ENCODE measurements around the gene MEGF11.

Gene MEGF11

DNA sequence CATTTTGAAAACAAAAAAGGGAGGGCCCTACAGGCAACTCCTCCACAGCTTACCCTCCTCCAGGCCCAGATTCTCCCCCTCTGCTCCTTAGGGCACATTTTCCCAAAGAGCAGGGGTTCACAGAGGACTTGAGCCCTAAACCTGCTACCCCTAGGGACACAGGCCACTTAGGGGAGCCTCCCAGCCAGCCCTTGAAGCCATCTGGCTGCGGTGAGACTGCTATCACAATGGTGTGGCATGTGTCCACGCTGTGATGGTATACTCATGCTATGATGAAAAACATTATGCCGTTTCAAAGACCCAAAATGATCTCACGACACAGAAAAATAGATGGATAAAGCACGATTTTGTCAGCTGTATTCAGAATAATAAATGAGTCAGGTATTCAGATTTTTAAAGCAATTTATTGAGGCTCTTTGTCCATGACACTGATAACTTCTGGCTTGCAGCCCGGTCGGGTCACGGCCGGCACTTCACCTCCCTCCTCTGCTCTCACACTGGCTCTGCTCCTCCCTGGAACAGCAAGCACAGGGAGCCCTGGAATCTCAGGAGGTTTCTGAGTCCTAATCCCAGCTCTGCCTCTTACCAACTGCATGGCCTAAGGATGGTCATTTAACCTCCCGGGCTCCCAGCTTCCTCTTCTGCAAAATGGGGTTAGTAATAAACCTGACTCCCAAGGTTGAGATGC, 115.3 kb downstream of the MEGF11 start:
- DNase-seq, result no peak

GRCh38 chr15:66136948-66137347, 116.6 kb downstream of the MEGF11 start:
- DNase-seq, result no peak

DNA sequence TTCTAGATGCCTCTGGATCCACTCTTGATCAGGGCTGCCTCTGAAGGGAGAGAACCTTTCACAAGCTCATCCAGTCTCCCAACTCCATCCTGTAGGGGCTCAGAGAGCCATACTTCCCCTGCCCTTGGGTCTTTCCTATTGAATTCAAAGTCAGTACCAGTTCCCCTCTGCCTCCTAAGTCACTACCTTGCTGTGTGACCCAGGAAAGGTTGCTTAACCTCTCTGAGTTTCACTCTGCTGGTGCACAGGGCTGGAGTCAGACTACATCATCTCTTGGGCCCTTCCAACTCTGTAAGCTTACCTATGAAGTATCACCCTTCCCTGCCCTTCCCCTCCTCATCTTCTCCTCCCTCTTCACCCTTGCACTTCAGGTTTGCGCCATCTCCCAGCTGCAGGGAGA, 117.9 kb downstream of the MEGF11 start:
- no peak for DNase-seq

DNA sequence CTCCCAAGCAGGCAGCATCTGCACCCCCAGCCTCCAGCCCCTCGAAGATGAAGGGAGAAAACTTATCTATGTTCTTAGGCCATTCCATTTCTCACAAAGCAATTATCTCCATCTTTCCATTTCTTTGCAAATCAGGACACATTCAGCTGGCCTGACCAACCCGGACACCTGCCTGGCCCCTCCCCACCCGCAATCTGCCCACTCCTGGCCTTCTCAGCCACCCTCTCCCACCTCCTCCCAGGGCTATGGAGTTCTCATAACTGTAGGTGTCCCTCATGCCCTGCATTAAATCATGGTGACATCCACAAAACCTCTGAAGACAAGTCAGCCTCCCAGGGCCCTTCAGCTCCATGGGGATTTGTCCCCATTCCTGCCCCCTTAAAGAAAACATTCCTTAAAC, 119.3 kb downstream of the MEGF11 start:
- DNase-seq, result no peak

GRCh38 chr15:66133247-66133885, 120.2 kb downstream of the MEGF11 start:
- no peak for DNase-seq

DNA sequence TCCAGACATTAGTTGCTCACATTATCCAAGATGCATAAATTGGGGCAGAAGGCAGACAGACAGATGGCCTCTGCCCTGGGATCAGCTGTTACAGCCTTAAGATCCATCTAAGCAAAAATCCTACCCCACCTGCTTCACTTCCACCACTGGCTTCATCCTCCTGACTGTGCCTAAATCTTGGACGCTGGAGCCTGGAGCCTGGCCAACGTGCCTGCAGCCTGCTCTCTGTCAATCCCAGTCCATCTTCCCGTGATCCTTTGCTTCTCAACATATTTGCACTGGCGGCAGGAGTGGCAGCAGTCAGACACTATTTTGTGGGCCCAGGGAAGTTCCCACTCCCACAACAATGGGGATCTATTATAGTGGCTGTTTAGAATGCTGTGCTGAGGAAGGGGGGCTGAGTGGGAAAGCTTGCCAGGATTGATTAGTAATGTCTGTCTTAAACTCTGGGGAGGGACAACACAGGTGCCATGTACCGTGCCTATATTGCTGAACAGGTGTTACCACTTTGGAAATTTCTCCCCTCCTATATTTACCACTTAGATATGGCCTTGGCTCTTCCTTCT, 121.2 kb downstream of the MEGF11 start:
- peak; percentile 3 for DNase-seq

GRCh38 chr15:66131831-66132230, 121.7 kb downstream of the MEGF11 start:
- peak; percentile 1 for DNase-seq

DNA sequence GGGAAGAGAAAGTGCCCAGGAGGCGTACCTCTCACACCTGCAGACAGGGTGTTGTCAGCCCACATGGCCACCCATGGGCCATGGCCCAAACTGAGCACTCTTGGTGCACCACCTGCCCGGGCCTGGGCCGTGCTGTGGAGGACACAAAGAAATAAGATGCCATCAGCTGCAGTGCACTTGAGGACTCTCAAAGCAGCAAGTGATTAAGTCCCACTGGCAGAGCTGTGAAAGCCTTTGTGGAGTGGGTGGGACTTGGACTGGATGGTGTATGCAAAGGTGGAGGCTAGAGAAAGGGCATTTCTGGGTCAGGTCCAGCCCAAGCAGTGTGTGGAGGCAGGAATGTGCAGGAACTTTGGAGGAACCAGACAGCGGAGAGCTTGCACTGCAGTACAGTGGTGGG, 122.3 kb downstream of the MEGF11 start:
- no peak for DNase-seq

DNA sequence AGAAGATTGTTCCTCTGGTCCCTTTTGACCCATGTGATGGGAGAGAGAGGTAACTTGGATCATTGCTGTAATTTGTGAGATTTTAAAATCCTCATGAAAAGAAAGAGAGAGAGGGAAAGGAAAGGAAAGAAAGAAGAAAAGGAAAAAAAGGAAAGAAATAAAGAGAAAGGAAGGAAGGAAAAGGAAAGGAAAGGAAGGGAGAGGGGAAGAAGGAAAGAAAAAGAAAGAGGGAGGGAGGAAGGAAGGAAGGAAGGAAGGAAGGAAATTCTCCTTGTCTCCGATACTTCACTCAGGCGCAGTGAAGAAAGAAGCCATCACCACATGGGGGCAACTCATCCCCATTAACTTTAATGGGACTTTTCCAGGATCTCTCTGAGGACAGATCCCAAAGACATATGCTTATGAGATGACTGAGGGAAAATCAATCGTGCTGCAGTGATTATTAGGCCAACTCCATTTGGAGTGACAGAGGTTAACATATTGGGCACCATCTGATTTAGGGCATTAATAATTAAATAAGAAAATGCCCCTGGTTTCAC, 123.0 kb downstream of the MEGF11 start:
- no peak for DNase-seq

DNA sequence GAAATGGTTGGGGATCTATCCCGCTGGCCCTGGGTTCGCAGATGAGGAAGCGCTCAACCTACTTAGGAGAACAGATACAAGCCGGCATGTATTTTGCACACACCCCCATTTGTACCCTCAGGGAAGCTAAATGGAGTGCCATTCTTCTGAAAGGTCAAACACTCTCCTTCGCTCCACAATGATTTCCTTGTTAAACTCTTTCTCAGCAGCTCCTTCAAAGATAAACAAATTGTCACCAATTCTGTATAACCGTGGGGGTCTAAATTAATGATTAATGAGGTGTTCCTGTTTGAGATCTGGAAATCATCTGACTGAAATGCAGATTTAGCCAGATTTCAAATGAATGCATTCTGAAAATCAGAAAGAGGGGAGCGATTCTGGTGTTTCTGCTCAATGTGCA, 124.0 kb downstream of the MEGF11 start:
- DNase-seq, result no peak

GRCh38 chr15:66128116-66128680, 125.4 kb downstream of the MEGF11 start:
- DNase-seq, result no peak

GRCh38 chr15:66126456-66126855, 127.1 kb downstream of the MEGF11 start:
- DNase-seq, result no peak

GRCh38 chr15:66126031-66126441, 127.5 kb downstream of the MEGF11 start:
- DNase-seq, result peak; percentile 13

DNA sequence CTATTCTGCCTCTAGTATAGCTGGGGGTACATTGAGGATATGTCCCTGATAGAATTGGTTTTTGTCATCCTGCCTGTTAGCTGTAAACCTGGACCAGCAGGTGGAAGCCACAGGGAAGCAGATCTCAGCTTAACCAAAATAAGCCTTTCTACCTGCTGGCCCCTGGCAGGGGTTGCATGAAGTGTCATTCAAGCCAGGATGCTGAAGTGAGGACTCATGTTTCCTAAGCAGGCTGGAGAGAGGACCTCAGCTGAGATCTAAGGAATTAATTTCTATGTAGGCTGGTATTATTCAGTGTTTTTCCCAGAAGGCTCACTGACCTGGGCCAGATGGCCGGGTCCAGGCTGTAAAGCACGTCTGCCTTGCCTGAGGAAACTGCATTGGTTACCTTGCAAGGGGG, 128.9 kb downstream of the MEGF11 start:
- peak; percentile 69 for DNase-seq

DNA sequence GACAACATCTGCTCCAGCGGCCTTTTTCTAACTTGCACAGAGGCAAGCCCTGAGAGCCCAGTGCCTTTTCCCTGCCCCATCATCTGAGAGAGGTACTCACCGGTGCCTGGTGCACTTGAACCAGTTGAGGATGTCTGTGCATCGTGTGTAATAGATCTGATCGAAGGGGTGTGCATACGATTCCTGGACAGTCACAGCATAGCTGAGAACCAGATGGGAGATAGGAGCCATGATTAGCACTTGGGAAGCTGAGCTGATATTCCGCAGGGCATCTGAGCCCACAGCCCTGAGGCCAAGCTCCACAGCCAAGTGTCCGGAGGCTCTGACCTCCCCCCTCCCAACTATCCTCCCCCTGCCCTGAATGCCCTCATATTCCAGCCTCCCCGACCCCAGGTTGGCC, 129.8 kb downstream of the MEGF11 start:
- no peak for DNase-seq

GRCh38 chr15:66120422-66120821, 133.1 kb downstream of the MEGF11 start:
- no peak for DNase-seq

GRCh38 chr15:66117841-66118240, 135.7 kb downstream of the MEGF11 start:
- no peak for DNase-seq

DNA sequence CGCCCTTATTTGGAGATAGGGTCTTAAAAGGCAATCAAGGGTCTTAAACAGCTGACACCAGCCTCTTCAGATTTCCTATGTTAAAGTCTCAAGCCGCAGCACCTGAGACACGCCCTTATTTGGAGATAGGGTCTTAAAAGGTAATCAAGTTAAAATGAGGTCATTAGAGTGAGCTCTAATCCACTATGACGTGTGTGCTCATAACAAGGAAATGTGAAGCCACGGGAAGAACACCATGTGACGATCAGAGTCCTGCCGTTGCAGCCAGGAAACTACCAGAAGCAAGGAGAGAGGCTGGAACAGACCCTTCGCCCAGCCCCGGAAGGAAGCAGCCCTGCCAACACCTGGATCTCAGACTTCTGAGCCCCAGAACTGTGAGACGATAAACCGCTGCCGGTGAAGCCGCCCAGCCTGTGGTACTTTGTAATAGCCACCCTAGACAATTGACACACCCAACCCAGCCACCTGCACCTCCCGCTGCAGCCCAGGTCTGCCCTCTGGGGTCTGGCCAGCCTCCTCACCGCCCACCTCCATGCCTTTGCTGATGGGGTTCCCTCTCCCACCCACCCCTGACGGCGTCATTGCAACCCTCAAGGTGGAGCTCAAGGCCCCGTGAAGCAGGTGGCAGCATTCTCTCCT, 137.9 kb downstream of the MEGF11 start:
- no peak for DNase-seq

DNA sequence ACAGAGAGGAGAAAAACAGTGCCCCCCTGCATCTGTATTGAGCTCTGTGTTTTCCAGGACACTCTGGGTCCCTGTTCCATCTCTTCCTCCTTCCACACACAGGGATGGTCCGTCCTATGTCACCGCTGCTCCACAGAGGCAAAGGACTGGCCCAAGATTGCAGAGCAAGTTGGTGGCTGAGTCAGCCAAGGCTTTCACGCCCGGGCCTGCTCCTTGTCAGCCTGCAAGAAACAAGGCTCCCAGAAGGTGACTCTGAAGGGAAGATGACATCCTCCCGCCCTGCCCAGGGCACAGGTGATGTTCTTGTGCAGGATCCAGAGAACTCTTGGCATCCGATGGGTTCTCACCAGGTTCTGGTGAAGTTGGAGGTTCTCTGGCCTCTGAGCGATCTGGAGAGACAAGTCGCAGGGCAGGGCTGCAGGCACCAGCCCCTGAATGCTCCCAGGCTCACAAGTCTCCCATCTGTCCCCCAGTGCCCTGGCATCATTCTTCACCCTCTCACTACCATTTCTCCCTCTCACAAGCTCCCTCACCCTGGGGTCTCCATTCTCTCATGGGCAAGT, 138.6 kb downstream of the MEGF11 start:
- no peak for DNase-seq

DNA sequence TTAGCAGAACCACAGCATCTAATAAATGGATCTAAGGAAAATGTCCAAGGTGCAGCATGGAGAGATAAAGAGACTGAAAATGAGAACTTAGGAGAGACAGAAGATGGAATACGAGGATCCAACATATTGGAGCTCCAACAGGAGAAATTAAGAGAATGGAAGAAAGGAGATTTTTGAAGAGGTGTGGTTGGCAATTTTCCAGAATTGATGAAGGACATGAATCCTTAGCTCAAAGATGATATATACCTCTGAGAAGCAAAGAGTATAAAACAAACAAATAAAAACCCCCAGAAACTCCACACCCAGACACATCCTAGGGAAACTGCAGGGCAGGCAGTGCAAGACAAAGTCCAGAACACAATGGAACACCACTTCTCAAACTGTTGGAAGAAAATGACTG, 141.2 kb downstream of the MEGF11 start:
- no peak for DNase-seq

DNA sequence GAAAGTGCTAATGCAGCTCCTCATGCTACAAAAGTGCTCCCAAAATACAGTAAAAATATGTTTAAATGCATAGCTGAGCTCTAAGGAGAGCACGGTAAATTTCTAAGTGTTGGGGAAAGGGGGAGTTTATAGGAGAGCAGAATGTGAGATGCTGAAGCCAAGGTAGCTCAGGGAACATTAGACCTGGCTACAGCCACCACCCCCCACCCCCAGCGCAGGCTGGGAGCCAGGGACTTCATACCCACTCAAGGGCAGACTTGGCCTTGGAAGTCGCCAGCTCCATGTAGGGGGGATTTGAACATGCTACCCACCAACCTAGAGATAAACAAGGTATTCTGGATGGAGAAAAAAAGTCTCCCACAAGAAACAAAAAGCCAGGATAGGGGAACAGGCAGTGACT, 142.2 kb downstream of the MEGF11 start:
- DNase-seq, result no peak

DNA sequence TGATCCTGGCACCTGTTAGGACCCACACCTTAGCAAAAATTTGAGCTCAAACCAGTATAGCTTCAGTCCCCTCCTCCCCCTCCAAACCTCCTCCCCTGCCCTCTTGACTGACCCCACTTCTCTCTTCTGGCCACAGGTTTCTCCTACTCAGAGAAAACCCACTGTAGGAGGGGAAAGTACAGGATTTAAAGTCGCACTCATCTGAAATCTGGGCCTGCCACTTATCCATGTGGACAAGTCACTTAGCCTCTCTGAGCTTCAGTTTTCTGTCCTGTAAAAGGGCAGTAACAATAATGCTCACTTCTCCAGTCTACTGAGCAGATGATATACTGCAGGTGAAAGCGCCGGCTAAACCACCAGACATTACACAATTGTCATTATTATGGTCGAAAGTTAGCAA, 142.7 kb downstream of the MEGF11 start:
- no peak for DNase-seq

- no peak for DNase-seq
Observed at GRCh38 chr15:66109826-66110225, 143.7 kb downstream of the MEGF11 start.
